H1 (cell line): ENCODE data around the gene C20orf144. TPM values are rescaled to one million over a fixed set of nuclear protein-coding genes. Genes with fewer than 3 reads are reported as not detected.
A peak's percentile ranks its signal among the peaks of the same experiment; 100 is the strongest.

ENCODE experiments used
- CTCF ChIA-PET: fragments of 300-600 bp; sonication (Branson Sonifier 250); formaldehyde crosslinking; loops from one replicate; lab custom pipeline; 2021; ENCODE audit not compliant: partially characterized antibody; lab: Charles Lee
- POLR2A ChIA-PET: fragments of 300-600 bp; sonication (Branson Sonifier 250); formaldehyde crosslinking; loops from one replicate; lab custom pipeline; 2021; ENCODE audit warnings: inconsistent platforms; ENCODE audit not compliant: partially characterized antibody; lab: Charles Lee
- DNase-seq, 2 experiments: peaks; one replicate each; pipeline versions ENCODE4 v3.0.0 to v3.0.0-alpha.2; 2010 to 2022; ENCODE audit warnings: low spot score in 2 of 2, low read depth in 1 of 2, mixed read lengths in 1 of 2
- FAIRE-seq: peaks from 2 replicates; lab custom pipeline; 2011; peaks lifted over from hg19 to GRCh38; lab: Jason Lieb, UNC
- H2AFZ ChIP-seq: 2 replicates; pipeline ENCODE4 v1.8.1; 2012; ENCODE audit warnings: low read length, inconsistent platforms
- H2AK5ac ChIP-seq: 2 replicates; pipeline ENCODE4 v1.6.1; 2013; ENCODE audit warnings: low read depth, low read length
- H2BK120ac ChIP-seq: replicated peaks from 2 replicates; pipeline ENCODE3; 2013; ENCODE audit warnings: low read depth, low read length, inconsistent platforms
- H2BK12ac ChIP-seq: 2 replicates; pipeline ENCODE4 v1.6.1; 2013; ENCODE audit warnings: low read depth, low read length
- H2BK15ac ChIP-seq: 2 replicates; pipeline ENCODE4 v1.6.1; 2013; ENCODE audit warnings: low read length
- H2BK20ac ChIP-seq: 2 replicates; pipeline ENCODE4 v1.6.1; 2013; ENCODE audit warnings: low read length
- H2BK5ac ChIP-seq: 2 replicates; pipeline ENCODE4 v1.6.1; 2013; ENCODE audit warnings: low read depth, low read length
- H3K14ac ChIP-seq: 2 replicates; pipeline ENCODE4 v1.6.1; 2013; ENCODE audit warnings: inconsistent platforms; ENCODE audit not compliant: insufficient read length
- H3K18ac ChIP-seq: 2 replicates; pipeline ENCODE4 v1.6.1; 2013; ENCODE audit warnings: low read length; ENCODE audit errors: extremely low read depth
- H3K23ac ChIP-seq: 2 replicates; pipeline ENCODE4 v1.6.1; 2013; ENCODE audit warnings: inconsistent platforms; ENCODE audit not compliant: insufficient read length
- H3K23me2 ChIP-seq: 2 replicates; pipeline ENCODE4 v1.6.1; 2013; ENCODE audit warnings: low read depth, low read length
- H3K27ac ChIP-seq: 2 replicates; pipeline ENCODE4 v1.6.1; 2011; ENCODE audit warnings: low read depth, low read length, inconsistent platforms
- H3K27me3 ChIP-seq, 4 experiments: replicated peaks in 1 of 4; 1 replicate in 1 of 4; 2 replicates in 3 of 4; pipeline versions ENCODE4 v1.6.1 to v1.8.1; 2011 to 2013; ENCODE audit warnings: low read length in 3 of 4, mild to moderate bottlenecking in 3 of 4, inconsistent platforms in 2 of 4, mixed read lengths in 2 of 4, moderate library complexity in 1 of 4; ENCODE audit not compliant: control insufficient read depth in 3 of 4, insufficient read depth in 3 of 4; ENCODE audit errors: extremely low read depth in 1 of 4
- H3K36me3 ChIP-seq, 4 experiments: 2 replicates each; pipeline versions ENCODE4 v1.6.1 to v1.8.1; 2011 to 2013; ENCODE audit warnings: mild to moderate bottlenecking in 4 of 4, low read length in 3 of 4, moderate library complexity in 2 of 4, control low read depth in 1 of 4, inconsistent platforms in 1 of 4; ENCODE audit not compliant: insufficient read depth in 4 of 4, control insufficient read depth in 2 of 4
- H3K4ac ChIP-seq: replicated peaks from 2 replicates; pipeline ENCODE3; 2013; ENCODE audit warnings: low read length, low read depth, mixed read lengths, inconsistent platforms; ENCODE audit not compliant: insufficient read length
- H3K4me1 ChIP-seq, 4 experiments: replicated peaks in 1 of 4; 1 replicate in 1 of 4; 2 replicates in 3 of 4; pipeline versions ENCODE4 v1.6.1 to v1.8.1; 2011 to 2013; ENCODE audit warnings: low read length in 3 of 4, inconsistent platforms in 2 of 4, mixed read lengths in 1 of 4; ENCODE audit not compliant: insufficient read depth in 4 of 4, control insufficient read depth in 3 of 4
- H3K4me2 ChIP-seq, 2 experiments: 2 replicates each; pipeline versions ENCODE4 v1.6.1 to v1.8.1; 2011 to 2013; ENCODE audit warnings: low read depth in 2 of 2, low read length in 2 of 2, control low read depth in 1 of 2, inconsistent platforms in 1 of 2, mild to moderate bottlenecking in 1 of 2; ENCODE audit not compliant: insufficient read depth in 1 of 2
- H3K4me3 ChIP-seq, 4 experiments: fragments of 200-600, 300-600 bp in 1 of 4; sonication (generic), shearing (Covaris generic), sonication (Bioruptor Twin) in 1 of 4; 2 replicates each; pipeline versions ENCODE4 v1.5.1 to v1.8.1; 2011 to 2016; ENCODE audit warnings: low read length in 4 of 4, low read depth in 3 of 4, control low read depth in 2 of 4, inconsistent platforms in 2 of 4, mild to moderate bottlenecking in 2 of 4, mixed read lengths in 1 of 4, moderate library complexity in 1 of 4; ENCODE audit not compliant: insufficient read depth in 2 of 4; ENCODE audit errors: extremely low read depth in 1 of 4
- H3K56ac ChIP-seq: replicated peaks from 2 replicates; pipeline ENCODE3; 2013; ENCODE audit warnings: low read depth, mild to moderate bottlenecking, mixed read lengths, low read length, inconsistent platforms; ENCODE audit not compliant: insufficient read length
- H3K79me1 ChIP-seq: 2 replicates; pipeline ENCODE4 v1.6.1; 2013; ENCODE audit warnings: low read depth, low read length, control low read depth
- H3K79me2 ChIP-seq, 2 experiments: 2 replicates each; pipeline versions ENCODE4 v1.6.1 to v1.8.1; 2012 to 2013; ENCODE audit warnings: low read length in 2 of 2, mild to moderate bottlenecking in 2 of 2, inconsistent platforms in 1 of 2; ENCODE audit not compliant: insufficient read depth in 2 of 2, control insufficient read depth in 1 of 2
- H3K9ac ChIP-seq, 4 experiments: replicated peaks in 1 of 4; 1 replicate in 1 of 4; 2 replicates in 3 of 4; pipeline versions ENCODE4 v1.6.1 to v1.8.1; 2011 to 2013; ENCODE audit warnings: low read depth in 3 of 4, low read length in 3 of 4, control low read depth in 2 of 4, mild to moderate bottlenecking in 2 of 4, moderate library complexity in 2 of 4, inconsistent platforms in 1 of 4; ENCODE audit errors: extremely low read depth in 1 of 4
- H3K9me3 ChIP-seq, 2 experiments: 2 replicates each; pipeline versions ENCODE4 v1.6.1 to v1.8.1; 2012 to 2013; ENCODE audit warnings: mild to moderate bottlenecking in 2 of 2, moderate library complexity in 2 of 2, control low read depth in 1 of 2, inconsistent platforms in 1 of 2, low read depth in 1 of 2, low read length in 1 of 2, mixed read lengths in 1 of 2; ENCODE audit not compliant: insufficient read depth in 2 of 2
- H4K20me1 ChIP-seq, 2 experiments: replicated peaks in 1 of 2; 2 replicates each; pipeline versions ENCODE3 to v1.8.1; 2011 to 2013; ENCODE audit warnings: inconsistent platforms in 2 of 2, low read length in 2 of 2, mild to moderate bottlenecking in 1 of 2; ENCODE audit not compliant: insufficient read depth in 2 of 2, control insufficient read depth in 1 of 2
- H4K5ac ChIP-seq: 2 replicates; pipeline ENCODE4 v1.6.1; 2013; ENCODE audit warnings: low read length, low read depth, mixed read lengths, inconsistent platforms; ENCODE audit not compliant: insufficient read length
- H4K8ac ChIP-seq: 2 replicates; pipeline ENCODE4 v1.8.0; 2013; ENCODE audit warnings: mild to moderate bottlenecking, moderate library complexity, low read length, inconsistent platforms; ENCODE audit not compliant: insufficient read depth; ENCODE audit errors: extremely low read depth
- H4K91ac ChIP-seq: replicated peaks from 2 replicates; pipeline ENCODE3; 2013; ENCODE audit warnings: low read length, mixed read lengths, inconsistent platforms; ENCODE audit not compliant: insufficient read length
- ASH2L ChIP-seq: fragments of 200-600, 300-600 bp; sonication (generic); IDR thresholded peaks from one replicate; pipeline ENCODE4 v1.7.1; 2017; ENCODE audit warnings: low read length
- CBX5 ChIP-seq: fragments of 300-800, 300-1000 bp; sonication (generic); IDR thresholded peaks from 2 replicates; pipeline ENCODE4 v1.7.1; 2016; ENCODE audit warnings: antibody characterized with exemption, low read length, low read depth
- CEBPB ChIP-seq: IDR thresholded peaks from 2 replicates; pipeline ENCODE4 v1.6.1; 2012; ENCODE audit warnings: low read depth, low read length
- CHD1 ChIP-seq: IDR thresholded peaks from 2 replicates; pipeline ENCODE4 v1.6.1; 2012; ENCODE audit warnings: low read depth, low read length, improper control_type of control experiment
- E2F6 ChIP-seq: IDR thresholded peaks from 2 replicates; pipeline ENCODE4 v1.6.1; 2012; ENCODE audit warnings: inconsistent platforms
- EGR1 ChIP-seq: IDR thresholded peaks from 2 replicates; pipeline ENCODE4 v1.6.1; 2011; ENCODE audit warnings: low read depth, low read length, borderline replicate concordance
- GABPA ChIP-seq: IDR thresholded peaks from 2 replicates; pipeline ENCODE4 v1.6.1; 2011; ENCODE audit warnings: mild to moderate bottlenecking, low read length, moderate library complexity, borderline replicate concordance; ENCODE audit not compliant: insufficient read depth
- MAX ChIP-seq: IDR thresholded peaks from 2 replicates; pipeline ENCODE4 v1.6.1; 2012; ENCODE audit warnings: inconsistent platforms
- NRF1 ChIP-seq: IDR thresholded peaks from 2 replicates; pipeline ENCODE4 v1.6.1; 2011; ENCODE audit warnings: mild to moderate bottlenecking, low read depth, low read length, improper control_type of control experiment
- POLR2AphosphoS5 ChIP-seq: IDR thresholded peaks from 2 replicates; pipeline ENCODE4 v1.6.1; 2011; ENCODE audit warnings: low read depth, low read length
- RFX5 ChIP-seq: IDR thresholded peaks from 2 replicates; pipeline ENCODE4 v1.6.1; 2011; ENCODE audit warnings: low read depth, low read length, improper control_type of control experiment, borderline replicate concordance
- SAP30 ChIP-seq: fragments of 300-600 bp; sonication (generic); IDR thresholded peaks from 2 replicates; pipeline ENCODE4 v1.7.1; 2012; ENCODE audit warnings: low read length, moderate library complexity, mild to moderate bottlenecking, inconsistent platforms; ENCODE audit not compliant: insufficient read depth, insufficient replicate concordance
- SIN3A ChIP-seq, 2 experiments: IDR thresholded peaks in 1 of 2; conservative IDR thresholded peaks in 1 of 2; 2 replicates each; pipeline ENCODE4 v1.6.1; 2011 to 2012; ENCODE audit warnings: low read length in 2 of 2, improper control_type of control experiment in 1 of 2, low read depth in 1 of 2, mild to moderate bottlenecking in 1 of 2
- TBP ChIP-seq: IDR thresholded peaks from 2 replicates; pipeline ENCODE4 v1.6.1; 2011; ENCODE audit warnings: low read depth, low read length, improper control_type of control experiment
- TCF12 ChIP-seq: IDR thresholded peaks from 2 replicates; pipeline ENCODE4 v1.6.1; 2011; ENCODE audit warnings: low read depth, mild to moderate bottlenecking, low read length
- WGBS, 2 experiments: shearing (Covaris generic) in 1 of 2; methylation state at CpG; one replicate each; pipeline versions ENCODE4 v1.1.6 to v1.1.7; 2013 to 2015; ENCODE audit warnings: low lambda C conversion rate in 2 of 2, mixed read lengths in 2 of 2, inconsistent platforms in 1 of 2, low coverage in 1 of 2, missing lambda C conversion rate in 1 of 2; ENCODE audit not compliant: insufficient replicate concordance in 2 of 2, insufficient coverage in 1 of 2, insufficient read length in 1 of 2; ENCODE audit errors: extremely low coverage in 1 of 2, missing lambda C conversion rate in 1 of 2; 5-methylcytosine and 5-hydroxymethylcytosine counted together
- polyA plus RNA-seq, 7 experiments: library from polyadenylated mRNA; depleted of rRNA in 3 of 7; stranded (reverse) in 5 of 7; unstranded in 2 of 7; fragments of >200 nt in 5 of 7; fragments of 200-250 nt in 2 of 7; gene quantifications; 1 replicate in 5 of 7; 2 replicates in 1 of 7; 4 replicates in 1 of 7; pipeline versions ENCODE4 v1.2.1 to v1.2.3, GENCODE V29; 2011 to 2013; ENCODE audit warnings: missing spikeins in 2 of 7, mixed read lengths in 2 of 7
- total RNA-seq: library from RNA; stranded (reverse); fragmentation: NEBNext Ultra II Directional; extraction: Animal tissue kit (Norgen Biotek cat#: 25700); gene quantifications from 2 replicates; pipeline ENCODE4 v1.2.1, GENCODE V29; 2021

Gene C20orf144
- total and polyA plus RNA-seq, 2 of the 8 experiments (the other 6 are each of a cell fraction or from before 2014, with no cell fraction given): 0.21 to 0.24 TPM

GRCh38 chr20:33645072-33645358 lies 17.1 kb upstream of the C20orf144 start:
- Histone ChIP-seq H2BK120ac (no peak overlapping the region), H3K4me2 (no peak overlapping the region), H3K23ac (no peak overlapping the region), H2BK15ac (no peak overlapping the region), H3K23me2 (peaks cover 2% of the 10 kb centered on the region; the same call in 1 of the 2 replicates), H3K56ac (no peak overlapping the region), H2AFZ (no peak overlapping the region), H3K79me1 (no peaks in the 10 kb centered on the region), H2BK12ac (no peak overlapping the region), H3K27me3 (no peaks in the 10 kb centered on the region), H3K4me1 (no peaks in the 10 kb centered on the region), H4K20me1 (peaks cover 0 to 4% of the 10 kb centered on the region in 2 experiments), H3K9me3 (no peaks in the 10 kb centered on the region), H2BK5ac (no peak overlapping the region), H3K14ac (no peak overlapping the region), H3K79me2 (no peaks in the 10 kb centered on the region), H3K36me3 (peaks cover 0 to 18% (median 0%) of the 10 kb centered on the region in 4 experiments; a peak in 2 of 8 replicates), H2BK20ac (no peak overlapping the region), H4K91ac (no peak overlapping the region), H4K5ac (no peak overlapping the region), H3K9ac (no peak overlapping the region; a peak in 1 of 7 replicates), H3K18ac (no peak overlapping the region), H2AK5ac (no peak overlapping the region), H4K8ac (peak overlapping the region; percentile 87), H3K27ac (no peak overlapping the region), H3K4ac (no peak overlapping the region), H3K4me3 (no peak overlapping the region)
- DNase-seq (no peak), FAIRE-seq (no peak)
- ChIA-PET POLR2A (no interaction called here), CTCF (interaction anchor here (1.6 kb wide), 1 partner anchor 9 kb away, joined by 7 read pairs; no protein-coding TSS in a partner anchor)
- WGBS, 2 experiments: 88% methylated on average over 4 of the region's 4 CpGs; no CpG with 5 or more reads in 1 of the 2 experiments
- no peak for TF ChIP-seq NRF1
- TF ChIP-seq E2F6: no peak
- TF ChIP-seq CBX5: no peak
- no peak for TF ChIP-seq EGR1
- no peak for TF ChIP-seq ASH2L
- no peak for TF ChIP-seq TBP
- no peak for TF ChIP-seq TCF12
- TF ChIP-seq SIN3A (conservative IDR thresholded peaks at IDR 0.05 in 1 of 2, IDR thresholded peaks at IDR 0.05 in 1 of 2; ENCODE audit: low read depth in 1 of 2, low read length in 2 of 2): no peak
- TF ChIP-seq CHD1: no peak
- no peak for TF ChIP-seq CEBPB
- no peak for TF ChIP-seq POLR2AphosphoS5
- TF ChIP-seq SAP30: no peak
- no peak for TF ChIP-seq GABPA
- TF ChIP-seq MAX: no peak
- TF ChIP-seq RFX5: no peak
